Neutrophil (primary cell): ENCODE results near the gene NELL1.

Source experiments
- H3K27ac ChIP-seq: fragments of 200-600 bp; sonication (generic); 2 replicates; pipeline ENCODE4 v1.5.1; 2016; ENCODE audit warnings: mild to moderate bottlenecking, moderate library complexity
- H3K27me3 ChIP-seq: fragments of 200-600 bp; sonication (generic); 2 replicates; pipeline ENCODE4 v1.6.0; 2016; ENCODE audit warnings: mild to moderate bottlenecking
- H3K36me3 ChIP-seq: fragments of 200-600 bp; sonication (generic); 2 replicates; pipeline ENCODE4 v1.5.1; 2017
- H3K4me1 ChIP-seq, 2 experiments: fragments of 200-600 bp in 1 of 2; sonication (generic) in 1 of 2; 1 replicate in 1 of 2; 2 replicates in 1 of 2; pipeline versions ENCODE4 v1.5.1 to v1.6.1; 2013 to 2016; ENCODE audit warnings: low read depth in 1 of 2, low read length in 1 of 2, mild to moderate bottlenecking in 1 of 2, moderate library complexity in 1 of 2; ENCODE audit not compliant: control insufficient read depth in 1 of 2, insufficient read depth in 1 of 2
- H3K4me3 ChIP-seq, 2 experiments: fragments of 200-600 bp in 1 of 2; sonication (generic) in 1 of 2; 1 replicate in 1 of 2; 2 replicates in 1 of 2; pipeline ENCODE4 v1.5.1; 2013 to 2016; ENCODE audit warnings: low read depth in 1 of 2, low read length in 1 of 2, mild to moderate bottlenecking in 1 of 2, moderate library complexity in 1 of 2
- H3K9me3 ChIP-seq: fragments of 200-600 bp; sonication (generic); 2 replicates; pipeline ENCODE4 v1.5.1; 2016
- CTCF ChIP-seq: fragments of 200-600 bp; sonication (generic); IDR thresholded peaks from 2 replicates; pipeline ENCODE4 v1.5.1; 2016; ENCODE audit warnings: antibody characterized with exemption

NELL1 gene

GRCh38 chr11:21396342-21397008 lies 727.1 kb downstream of the NELL1 start:
- H3K4me1 ChIP-seq: no peaks in the 10 kb centered on the region
- no peaks in the 10 kb centered on the region for H3K27me3 ChIP-seq
- TF ChIP-seq CTCF: no peak
- H3K4me3 ChIP-seq: no peak overlapping the region
- no peak overlapping the region for H3K27ac ChIP-seq
- no peaks in the 10 kb centered on the region for H3K36me3 ChIP-seq
- no peaks in the 10 kb centered on the region for H3K9me3 ChIP-seq

GRCh38 chr11:21398195-21398594 lies 728.8 kb downstream of the NELL1 start:
- H3K36me3 ChIP-seq: no peaks in the 10 kb centered on the region
- no peak overlapping the region for H3K4me3 ChIP-seq
- no peaks in the 10 kb centered on the region for H3K9me3 ChIP-seq
- TF ChIP-seq CTCF: no peak
- H3K27ac ChIP-seq: no peak overlapping the region
- H3K27me3 ChIP-seq: no peaks in the 10 kb centered on the region
- H3K4me1 ChIP-seq: no peaks in the 10 kb centered on the region

- H3K4me3 ChIP-seq: no peak overlapping the region
- no peaks in the 10 kb centered on the region for H3K27me3 ChIP-seq
- H3K27ac ChIP-seq: no peak overlapping the region
- no peak for TF ChIP-seq CTCF
- no peaks in the 10 kb centered on the region for H3K4me1 ChIP-seq
- H3K9me3 ChIP-seq: no peaks in the 10 kb centered on the region
- no peaks in the 10 kb centered on the region for H3K36me3 ChIP-seq
Measured at GRCh38 chr11:21401496-21401895, 732.1 kb downstream of the NELL1 start.

GRCh38 chr11:21402274-21402673 lies 732.9 kb downstream of the NELL1 start:
- no peak for TF ChIP-seq CTCF
- Histone ChIP-seq H3K27me3 (no peaks in the 10 kb centered on the region), H3K4me1 (no peaks in the 10 kb centered on the region), H3K4me3 (no peak overlapping the region), H3K27ac (no peak overlapping the region), H3K9me3 (no peaks in the 10 kb centered on the region), H3K36me3 (no peaks in the 10 kb centered on the region)

GRCh38 chr11:21403069-21403468 lies 733.7 kb downstream of the NELL1 start:
- H3K9me3 ChIP-seq: no peaks in the 10 kb centered on the region
- H3K27me3 ChIP-seq: no peaks in the 10 kb centered on the region
- H3K4me3 ChIP-seq: no peak overlapping the region
- no peak overlapping the region for H3K27ac ChIP-seq
- TF ChIP-seq CTCF: no peak
- no peaks in the 10 kb centered on the region for H3K4me1 ChIP-seq
- H3K36me3 ChIP-seq: no peaks in the 10 kb centered on the region
